Activated naive CD4-positive, alpha-beta T cell (primary cell): ENCODE data around the gene GRM1.

ENCODE experiments used
- DNase-seq, 4 experiments: peaks; one replicate each; lab custom pipeline; 2025; lab: John Stamatoyannopoulos, UW

Gene GRM1

DNA sequence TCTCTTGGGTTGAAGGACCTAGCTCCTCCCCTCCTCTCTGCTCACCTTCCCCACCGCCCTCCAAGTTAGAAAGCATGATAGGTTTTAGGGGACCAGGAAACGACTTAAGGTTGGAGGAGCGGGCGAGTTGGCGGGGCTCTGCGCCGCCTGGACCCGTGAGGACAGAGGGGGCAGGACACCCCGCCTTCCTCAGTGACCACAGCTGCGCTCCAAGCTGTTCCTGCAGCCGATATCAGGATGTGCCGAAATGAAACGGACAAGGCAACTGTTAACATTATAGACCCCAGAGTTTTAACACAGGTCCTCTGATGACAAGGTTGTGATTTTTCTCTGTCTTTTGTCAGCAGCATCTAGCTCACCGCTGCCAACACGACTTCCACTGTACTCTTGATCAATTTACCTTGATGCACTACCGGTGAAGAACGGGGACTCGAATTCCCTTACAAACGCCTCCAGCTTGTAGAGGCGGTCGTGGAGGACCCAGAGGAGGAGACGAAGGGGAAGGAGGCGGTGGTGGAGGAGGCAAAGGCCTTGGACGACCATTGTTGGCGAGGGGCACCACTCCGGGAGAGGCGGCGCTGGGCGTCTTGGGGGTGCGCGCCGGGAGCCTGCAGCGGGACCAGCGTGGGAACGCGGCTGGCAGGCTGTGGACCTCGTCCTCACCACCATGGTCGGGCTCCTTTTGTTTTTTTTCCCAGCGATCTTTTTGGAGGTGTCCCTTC lies at the start of gene GRM1:
Gene GRM1 (plus strand): TSS at position 212 of the 722 bp plus-strand sequence. CDS start 456 bp downstream, at position 668.
- no peak for DNase-seq

DNA sequence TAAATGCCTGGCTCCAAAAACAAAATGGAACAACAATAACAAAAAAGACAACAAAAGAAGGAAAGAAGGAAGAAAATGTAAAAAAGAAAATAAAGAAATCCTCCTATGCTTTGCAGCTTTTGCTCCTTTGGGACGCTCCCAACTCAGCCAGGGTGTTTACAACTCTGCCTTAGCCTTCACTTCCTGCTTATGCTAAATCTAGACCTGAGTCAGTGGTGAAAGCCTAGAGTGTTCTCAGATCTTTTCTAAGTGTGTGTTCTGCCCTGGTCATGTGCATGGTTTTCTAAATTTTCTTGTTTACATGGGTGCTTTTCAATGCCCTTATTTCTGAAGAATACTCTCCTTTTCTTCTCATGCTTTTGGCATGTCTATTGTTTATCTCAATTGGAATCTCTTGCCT lies 19.5 kb upstream of the GRM1 start:
- no peak for DNase-seq

DNA sequence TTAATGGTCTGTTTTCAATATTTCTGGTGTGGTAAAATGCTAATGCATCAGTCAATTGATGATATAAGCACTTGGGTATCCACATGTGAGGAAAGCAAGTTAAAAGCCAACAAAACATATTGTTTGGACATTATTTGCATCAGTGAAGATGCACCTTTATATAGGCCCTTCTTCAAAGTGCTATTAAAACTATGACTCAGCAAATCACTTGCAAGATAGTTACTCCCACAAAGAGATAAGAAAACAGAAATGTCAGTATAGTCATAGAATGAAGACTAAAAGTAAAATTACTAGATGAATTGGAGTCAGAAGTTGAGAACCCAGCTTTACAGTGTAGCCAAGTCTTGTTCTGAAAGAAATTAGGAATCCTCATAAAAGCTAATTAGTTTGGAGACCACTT lies 14.6 kb upstream of the GRM1 start:
- DNase-seq = no peak

DNA sequence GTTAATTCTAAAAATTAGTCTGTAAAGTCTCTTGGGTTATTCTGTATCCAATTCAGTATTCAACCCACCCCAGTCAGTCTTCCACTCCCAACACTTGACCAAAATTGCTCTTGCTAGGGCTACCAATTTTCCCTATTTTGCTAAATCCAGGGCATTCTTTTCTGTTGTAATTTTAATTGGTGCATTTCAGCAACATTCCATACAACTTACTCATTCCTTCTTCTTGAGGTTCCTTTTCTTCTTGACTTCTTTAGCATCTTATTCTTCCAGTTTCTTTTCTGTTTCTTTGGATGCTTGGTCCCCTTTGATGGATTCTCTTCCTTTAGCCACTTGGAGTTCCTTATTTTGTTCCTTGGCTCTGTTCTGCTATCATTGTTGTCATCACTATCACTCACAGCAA lies 11.2 kb upstream of the GRM1 start:
- DNase-seq = no peak

DNA sequence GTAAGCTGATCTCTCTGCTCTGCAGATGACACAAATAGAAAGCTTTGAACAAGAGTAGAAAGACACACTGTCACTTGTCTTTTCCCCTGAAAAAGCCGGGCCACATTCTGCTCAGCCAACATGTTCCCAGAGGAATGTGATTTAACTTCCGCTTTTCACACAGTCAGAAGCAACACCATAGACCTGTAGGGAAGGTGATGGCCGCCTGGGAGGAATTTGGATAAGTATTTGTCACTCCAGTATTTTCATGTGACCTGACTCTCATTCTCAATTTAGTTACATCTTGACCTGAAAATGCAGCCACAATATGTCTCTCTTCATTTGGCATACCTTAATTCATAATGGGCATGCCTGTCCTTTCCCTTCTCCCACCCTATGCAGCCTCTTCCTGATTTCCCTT lies 2.0 kb upstream of the GRM1 start:
- no peak for DNase-seq

DNA sequence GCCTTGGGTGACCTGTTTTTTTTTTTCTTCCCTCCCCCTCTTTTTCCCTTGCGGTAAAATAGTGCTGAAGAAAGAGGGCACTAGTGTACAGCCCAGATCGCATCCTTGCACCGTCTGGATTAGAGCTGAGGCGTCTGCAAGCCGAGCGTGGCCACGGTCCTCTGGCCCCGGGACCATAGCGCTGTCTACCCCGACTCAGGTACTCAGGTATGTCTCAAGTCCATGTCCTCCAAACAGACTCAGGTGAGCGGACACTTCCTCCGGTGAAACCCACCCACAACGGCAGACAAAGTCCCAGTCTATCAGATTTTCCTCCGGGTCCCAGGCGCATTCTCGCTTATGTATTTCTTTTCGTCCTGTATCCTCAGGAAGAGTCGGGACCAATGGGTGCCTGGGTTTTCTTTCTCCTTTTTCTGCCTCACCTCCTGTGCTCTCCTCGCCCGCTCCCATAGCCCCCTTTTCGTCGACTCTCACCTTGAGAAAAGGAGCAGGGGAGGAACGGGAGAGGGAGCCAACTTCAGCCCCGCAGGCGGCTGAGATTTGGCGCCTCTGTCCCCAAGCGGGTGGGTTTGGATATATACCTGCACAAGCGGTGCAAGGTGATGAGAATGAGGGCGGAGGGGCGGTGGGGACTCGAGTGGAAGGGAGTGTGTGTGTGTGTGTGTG lies 1.1 kb upstream of the GRM1 start:
- no peak for DNase-seq

DNA sequence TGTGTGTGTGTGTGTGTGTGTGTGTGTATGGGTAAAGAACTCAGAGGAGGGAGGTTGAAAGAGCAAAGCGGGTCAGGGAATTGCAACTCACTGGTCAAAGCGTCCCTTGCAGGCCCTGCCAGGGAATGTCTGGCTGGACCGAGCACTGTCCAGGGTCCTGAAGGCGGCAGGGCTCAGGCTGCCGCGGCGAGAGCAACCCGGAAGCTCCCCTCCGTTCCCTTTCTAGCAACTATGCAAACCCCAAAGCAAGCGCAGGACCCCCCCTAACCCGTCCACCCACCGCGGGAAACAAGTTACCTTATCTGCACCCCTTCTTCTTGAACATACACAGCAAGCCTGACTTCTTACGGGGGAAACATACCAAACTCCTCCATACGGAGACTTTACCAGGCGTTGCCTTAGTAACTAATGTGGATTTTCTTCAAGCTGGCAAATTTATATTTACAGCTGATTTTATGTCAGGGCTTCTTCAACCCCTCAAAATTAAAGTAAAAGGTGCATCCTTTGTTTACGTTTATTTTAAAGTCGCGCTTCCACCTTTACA lies 538 bp upstream of the GRM1 start:
- no peak for DNase-seq

DNA sequence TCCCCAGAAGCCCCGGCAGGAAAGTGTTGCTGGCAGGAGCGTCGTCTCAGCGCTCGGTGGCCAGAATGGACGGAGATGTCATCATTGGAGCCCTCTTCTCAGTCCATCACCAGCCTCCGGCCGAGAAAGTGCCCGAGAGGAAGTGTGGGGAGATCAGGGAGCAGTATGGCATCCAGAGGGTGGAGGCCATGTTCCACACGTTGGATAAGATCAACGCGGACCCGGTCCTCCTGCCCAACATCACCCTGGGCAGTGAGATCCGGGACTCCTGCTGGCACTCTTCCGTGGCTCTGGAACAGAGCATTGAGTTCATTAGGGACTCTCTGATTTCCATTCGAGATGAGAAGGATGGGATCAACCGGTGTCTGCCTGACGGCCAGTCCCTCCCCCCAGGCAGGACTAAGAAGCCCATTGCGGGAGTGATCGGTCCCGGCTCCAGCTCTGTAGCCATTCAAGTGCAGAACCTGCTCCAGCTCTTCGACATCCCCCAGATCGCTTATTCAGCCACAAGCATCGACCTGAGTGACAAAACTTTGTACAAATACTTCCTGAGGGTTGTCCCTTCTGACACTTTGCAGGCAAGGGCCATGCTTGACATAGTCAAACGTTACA lies 817 bp downstream of the GRM1 start:
- DNase-seq = no peak

DNA sequence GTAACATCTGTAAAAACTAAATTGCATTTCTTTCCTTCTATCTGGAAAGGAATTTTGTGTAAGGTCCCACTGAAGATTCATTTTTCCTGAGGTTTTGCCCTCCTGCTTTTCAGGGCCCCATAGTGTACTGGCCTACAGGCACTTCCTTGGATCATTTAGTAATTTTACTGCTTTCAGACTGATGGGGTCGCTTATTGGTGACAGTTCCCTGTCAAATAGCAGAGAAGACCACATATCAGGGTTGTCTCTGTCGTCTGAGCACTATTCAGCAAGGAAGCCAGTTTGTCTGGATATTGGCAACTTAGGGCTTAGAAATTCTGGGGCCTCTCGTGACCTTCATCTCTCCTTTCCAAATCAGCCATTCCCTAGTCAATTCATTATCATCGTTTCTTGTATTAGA lies 3.5 kb downstream of the GRM1 start:
- DNase-seq = no peak

DNA sequence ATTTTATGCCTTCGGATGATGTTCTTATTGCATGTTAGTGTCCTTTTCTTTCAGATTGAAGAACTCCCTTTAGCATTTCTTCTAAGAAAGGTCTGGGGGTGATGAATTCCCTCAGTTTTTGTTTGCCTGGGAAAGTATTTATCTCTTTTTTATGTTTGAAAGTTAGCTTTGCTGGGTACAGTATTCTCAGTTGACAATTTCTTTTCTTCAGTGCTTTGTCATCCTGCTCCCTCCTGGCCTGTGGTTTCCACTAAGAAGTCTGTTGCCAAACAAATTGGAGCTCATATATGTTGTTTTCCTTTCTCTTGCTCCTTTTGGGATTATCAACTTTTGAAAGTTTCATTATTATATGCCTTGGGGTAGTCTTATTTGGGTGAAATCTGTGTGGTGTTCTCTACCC lies 11.5 kb downstream of the GRM1 start:
- no peak for DNase-seq

DNA sequence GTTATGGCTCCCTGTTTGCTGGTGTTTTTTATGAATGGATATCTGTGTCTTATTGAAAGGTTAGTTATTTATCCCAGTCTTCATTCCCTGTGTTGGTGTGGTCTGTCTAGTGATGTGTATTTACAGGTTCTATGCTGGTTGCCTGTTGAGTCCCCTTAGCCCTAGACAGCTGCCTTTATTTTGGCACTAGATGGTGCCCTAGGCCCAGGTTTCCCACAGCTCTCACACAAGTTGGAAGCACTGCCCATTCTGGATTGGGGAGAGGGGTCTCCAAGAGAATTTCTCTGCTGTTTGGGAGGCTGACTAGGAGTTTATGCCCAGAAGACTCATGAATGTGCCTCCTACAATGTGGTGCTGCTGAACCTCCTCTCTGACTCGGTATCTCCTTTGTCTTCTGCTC lies 12.4 kb downstream of the GRM1 start:
- no peak for DNase-seq

DNA sequence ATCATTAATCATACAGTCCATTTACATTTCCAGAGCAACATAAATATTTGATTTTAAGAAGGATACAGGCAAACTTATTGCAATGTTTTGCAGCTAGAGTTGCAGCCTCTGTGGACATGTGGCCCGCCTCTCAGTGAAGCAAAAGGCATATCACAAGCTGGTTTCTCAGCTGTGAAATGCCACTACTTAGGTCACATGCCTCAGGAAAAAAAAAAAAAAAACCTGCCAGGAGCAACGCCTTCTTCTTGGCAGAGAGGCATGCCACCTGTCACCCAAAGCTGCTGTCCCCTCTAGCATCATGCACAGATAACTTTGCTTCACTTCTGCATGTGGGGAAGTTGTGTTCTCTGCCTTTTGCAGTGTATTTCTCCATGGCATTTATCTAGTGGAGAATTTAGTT lies 18.5 kb downstream of the GRM1 start:
- DNase-seq = no peak

DNA sequence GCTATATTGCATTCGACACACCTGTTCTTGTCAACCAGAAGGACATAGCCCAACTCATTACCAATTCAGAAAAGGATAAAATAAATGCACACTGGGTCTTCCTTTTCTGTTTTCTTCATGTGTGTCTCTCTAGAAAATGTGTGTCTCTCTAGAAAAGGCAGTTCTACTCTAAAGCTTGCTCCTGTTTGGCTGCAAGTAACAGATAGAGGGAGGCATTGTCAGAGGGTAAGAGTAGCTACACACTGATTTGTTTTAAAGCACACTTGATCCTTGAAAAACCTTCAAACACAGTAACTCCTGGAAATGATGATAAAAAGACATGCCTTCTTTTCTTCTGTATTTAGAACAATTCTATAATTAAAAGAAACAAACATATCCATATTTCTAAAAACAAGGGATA lies 21.3 kb downstream of the GRM1 start:
- DNase-seq = no peak

DNA sequence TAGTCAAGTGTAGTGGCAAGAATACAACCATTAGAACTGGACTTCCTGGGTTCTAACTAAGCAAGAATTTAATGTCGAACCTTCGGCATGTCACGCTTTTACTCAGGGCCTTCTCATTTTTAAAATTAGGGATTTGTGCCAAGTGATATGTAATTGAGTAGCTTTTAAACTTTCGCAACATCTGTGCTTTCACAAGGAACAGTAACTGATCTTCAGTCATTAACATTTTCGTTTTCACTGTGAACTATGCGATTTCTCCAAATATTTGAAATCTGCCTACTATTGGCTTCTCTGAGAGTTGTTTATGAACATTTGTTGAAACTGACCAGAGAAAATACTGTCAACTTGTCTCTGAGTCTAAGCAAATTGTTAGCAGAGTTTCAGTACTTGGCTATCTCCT lies 27.6 kb downstream of the GRM1 start:
- no peak for DNase-seq

DNA sequence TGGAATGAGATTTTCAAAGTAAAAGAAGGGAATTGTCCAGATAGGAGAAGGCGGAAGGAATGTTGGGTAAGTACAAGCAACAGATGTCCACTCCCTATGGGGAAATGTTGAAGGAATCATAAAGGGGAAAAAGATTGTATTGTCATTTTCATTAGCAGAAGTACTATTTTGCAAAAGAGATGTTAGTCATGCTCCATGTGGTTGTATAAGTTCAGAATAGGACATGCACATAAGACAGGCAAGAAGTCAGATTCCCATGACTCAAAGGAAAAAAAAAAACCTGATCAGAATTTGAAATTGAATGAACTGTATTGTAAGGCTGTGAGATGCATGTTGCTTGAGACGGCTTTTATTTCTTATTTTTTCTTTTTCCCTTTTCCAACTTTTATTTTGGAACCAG lies 36.8 kb downstream of the GRM1 start:
- DNase-seq = no peak

DNA sequence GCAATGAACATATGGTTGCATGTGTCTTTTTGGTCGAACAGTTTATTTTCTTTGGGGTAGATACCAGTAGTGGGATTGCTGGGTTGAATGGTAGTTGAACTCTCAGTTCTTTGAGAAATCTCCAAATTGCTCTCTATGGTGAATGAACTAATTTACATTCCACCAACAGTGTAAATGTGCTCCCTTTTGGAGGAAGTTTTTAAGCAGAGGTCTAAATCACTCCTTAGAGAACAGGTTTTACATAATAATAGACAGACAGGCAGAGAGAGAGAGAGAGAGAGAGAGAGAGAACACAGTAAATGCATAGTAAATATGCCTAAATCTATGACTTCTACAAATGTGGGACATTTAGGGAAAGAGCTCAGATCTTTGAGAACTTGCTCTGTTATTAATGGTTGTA lies 37.6 kb downstream of the GRM1 start:
- DNase-seq = no peak

DNA sequence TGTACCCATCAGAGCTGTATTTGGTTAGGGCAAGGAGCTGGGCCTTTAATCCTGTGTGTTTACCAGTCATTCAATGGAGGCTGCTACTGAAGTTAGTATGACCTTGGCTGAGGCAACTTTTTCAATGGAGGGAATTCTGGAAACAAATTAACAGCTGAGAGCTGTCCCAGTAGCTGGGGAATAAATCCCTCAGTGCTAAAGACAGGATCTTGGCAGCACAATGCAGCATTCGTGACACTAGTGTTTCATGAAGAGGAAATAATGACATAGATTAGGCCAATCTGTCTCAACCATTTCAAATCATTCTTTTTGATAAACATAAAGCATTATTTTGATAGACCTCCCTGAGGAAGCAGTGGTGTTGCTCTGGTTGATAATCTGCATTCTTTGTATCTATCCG lies 42.9 kb downstream of the GRM1 start:
- no peak for DNase-seq

DNA sequence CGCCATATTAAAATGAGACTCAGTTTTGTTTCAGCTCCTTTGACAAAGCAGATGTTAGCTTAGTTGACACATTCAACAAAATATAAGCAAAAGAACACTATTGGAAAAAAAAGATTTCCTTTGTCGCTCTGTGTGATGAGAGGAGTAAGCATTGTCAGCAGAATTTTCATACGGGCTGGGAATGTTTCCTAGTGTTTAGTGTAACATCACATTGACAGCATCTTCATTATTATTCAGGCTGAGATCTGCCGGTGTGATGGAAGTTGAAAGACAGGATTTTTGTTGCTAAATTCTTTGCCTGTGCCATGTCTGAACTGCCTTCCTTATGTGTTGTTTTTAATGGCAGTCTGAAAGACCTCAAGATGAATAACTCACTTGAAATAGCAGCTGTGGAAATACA lies 49.1 kb downstream of the GRM1 start:
- no peak for DNase-seq

DNA sequence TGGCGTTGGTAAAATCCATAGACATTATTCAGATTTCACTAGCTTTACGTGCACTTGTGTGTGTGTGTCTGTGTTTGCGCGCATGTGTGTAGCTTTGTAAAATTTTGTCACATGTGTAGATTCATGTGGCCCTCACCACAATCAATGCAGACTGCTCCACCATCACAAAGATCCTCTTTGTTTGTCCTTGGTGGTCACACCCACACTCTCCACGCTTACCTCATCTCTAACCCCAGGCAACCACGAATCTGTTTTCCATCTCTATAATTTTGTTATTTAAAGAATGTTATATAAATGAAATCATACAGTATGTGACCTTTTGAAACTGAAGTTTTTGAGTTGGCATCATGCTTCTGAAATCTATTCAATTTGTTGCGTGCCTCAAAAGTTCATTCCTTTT lies 58.5 kb downstream of the GRM1 start:
- DNase-seq = no peak

DNA sequence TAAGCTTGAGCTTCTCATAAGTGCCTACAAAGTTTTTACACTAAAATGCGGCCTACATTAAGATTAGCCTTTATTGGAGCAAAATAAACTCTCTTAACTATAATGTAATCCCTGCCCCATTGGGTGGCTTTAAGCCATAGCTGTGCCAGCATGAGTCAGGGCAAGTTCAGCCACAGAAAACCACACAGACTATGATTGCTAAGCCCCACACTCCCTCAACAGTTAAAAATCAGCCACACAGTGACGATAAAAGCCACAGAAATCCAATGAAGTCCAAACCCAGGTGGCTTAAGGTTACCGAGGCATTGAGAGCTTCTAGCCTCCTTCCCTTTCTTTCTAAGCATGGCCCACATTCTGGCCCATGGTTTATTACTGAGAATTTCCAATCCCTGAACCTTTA lies 61.6 kb downstream of the GRM1 start:
- no peak for DNase-seq

DNA sequence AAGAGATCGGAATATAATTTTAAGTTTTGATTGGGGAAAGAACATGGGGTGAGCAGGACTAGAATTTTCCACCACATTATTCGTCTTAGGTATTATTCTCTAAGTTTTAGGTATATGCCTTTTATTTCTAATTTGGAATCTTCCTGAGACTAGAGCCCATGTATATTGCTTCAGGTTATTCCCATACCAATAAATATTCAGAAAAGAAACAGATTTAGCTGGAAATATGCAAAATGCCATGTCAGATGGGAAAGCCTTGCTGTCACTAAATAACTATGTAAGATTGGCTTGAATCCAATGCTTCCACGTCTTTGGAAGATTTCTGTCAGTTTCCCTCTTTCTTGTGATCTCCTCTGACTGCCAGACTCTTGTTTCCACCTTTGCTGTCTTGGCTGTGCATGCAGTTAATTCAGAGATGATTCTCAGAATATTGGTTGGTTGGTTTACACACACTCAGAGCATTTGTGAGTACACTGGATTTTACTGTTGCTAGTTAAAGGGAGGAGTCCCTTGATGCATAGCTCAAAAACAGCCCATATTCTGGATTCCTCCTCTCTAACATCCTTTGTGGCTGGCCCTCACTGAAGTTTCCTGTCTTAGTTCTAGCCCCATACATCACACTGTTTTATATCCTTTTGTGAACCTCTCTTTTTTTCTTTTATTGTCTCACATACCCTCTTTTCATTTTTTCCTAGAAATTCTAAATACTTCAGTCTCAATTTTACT lies 64.3 kb downstream of the GRM1 start:
- DNase-seq = no peak

DNA sequence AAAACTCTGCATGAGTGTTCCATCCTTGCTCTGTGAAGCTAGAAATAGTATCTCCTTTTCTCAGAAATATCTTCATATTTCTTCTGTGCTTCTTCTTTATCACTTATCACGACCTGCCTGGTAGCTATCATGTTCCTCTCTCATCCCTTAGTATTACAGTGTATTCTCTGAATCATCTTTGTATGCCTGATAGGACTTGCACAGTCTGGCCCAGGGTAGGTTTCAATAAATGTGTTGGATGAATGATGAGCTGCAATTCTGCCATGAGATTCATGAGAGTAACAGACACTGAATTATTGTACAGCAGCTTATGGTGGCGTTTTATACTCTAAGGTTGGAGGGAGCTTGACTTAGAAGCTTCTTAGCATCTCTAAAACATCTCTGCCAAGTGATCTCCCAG lies 66.6 kb downstream of the GRM1 start:
- DNase-seq = no peak

DNA sequence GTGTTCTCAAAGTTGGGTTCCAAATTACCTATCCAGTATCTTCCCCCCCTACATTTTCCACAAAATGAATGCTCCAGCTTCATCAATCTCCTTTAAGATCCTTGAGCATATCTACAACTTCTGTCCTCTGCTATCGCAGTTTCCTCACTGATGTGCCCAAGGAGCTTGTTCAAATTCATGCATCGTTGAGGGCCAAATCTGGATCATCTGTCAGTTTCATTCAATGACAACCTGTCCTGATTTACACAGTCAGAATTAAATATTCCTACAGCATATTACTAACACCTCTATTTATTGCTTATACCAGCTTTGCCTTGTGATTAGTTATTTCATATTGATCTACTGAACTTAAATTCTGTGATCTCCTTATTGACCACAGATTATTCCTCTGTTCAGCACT lies 68.7 kb downstream of the GRM1 start:
- no peak for DNase-seq
